Activated T-cell treated with anti-CD3 and anti-CD28 coated beads, Interleukin-2, amount 50 U/mL, for 1 hour (primary cell): ENCODE results near the gene UTP11.

Experiments used
- DNase-seq: peaks from one replicate; pipeline ENCODE4 v3.0.0-alpha.2; 2020

Gene UTP11

GRCh38 chr1:38003261-38004250, 9.0 kb upstream of the UTP11 start:
- no peak for DNase-seq

GRCh38 chr1:38004284-38005108, 8.0 kb upstream of the UTP11 start:
- DNase-seq, result no peak

- DNase-seq, result peak; percentile 56
Measured at GRCh38 chr1:38005195-38006007, 7.1 kb upstream of the UTP11 start, which contains the start of gene FHL3. Gene FHL3 (minus strand): TSS chr1:38005514. CDS start chr1:37999412, 6,102 bp downstream.

- peak; percentile 20 for DNase-seq
Measured at GRCh38 chr1:38006008-38006828, 6.3 kb upstream of the UTP11 start.

- DNase-seq, result peak; percentile 35
Measured at GRCh38 chr1:38009088-38009840, 3.3 kb upstream of the UTP11 start.

- no peak for DNase-seq
Measured at GRCh38 chr1:38009841-38010180, 2.7 kb upstream of the UTP11 start.

- no peak for DNase-seq
Measured at GRCh38 chr1:38013227-38013622, 691 bp downstream of the UTP11 start.

- no peak for DNase-seq
Measured at GRCh38 chr1:38014171-38014570, 1.6 kb downstream of the UTP11 start.

- no peak for DNase-seq
Measured at GRCh38 chr1:38014724-38015424, 2.3 kb downstream of the UTP11 start.

GRCh38 chr1:38015978-38016725, 3.6 kb downstream of the UTP11 start:
- DNase-seq, result no peak

- DNase-seq, result no peak
Measured at GRCh38 chr1:38018864-38019343, 6.4 kb downstream of the UTP11 start.

GRCh38 chr1:38020396-38020795, 7.9 kb downstream of the UTP11 start:
- no peak for DNase-seq

GRCh38 chr1:38021969-38022368, 9.4 kb downstream of the UTP11 start:
- no peak for DNase-seq

- DNase-seq, result no peak
Measured at GRCh38 chr1:38022810-38023209, 10.3 kb downstream of the UTP11 start.

GRCh38 chr1:38025233-38025632, 12.7 kb downstream of the UTP11 start:
- no peak for DNase-seq

- no peak for DNase-seq
Measured at GRCh38 chr1:38025664-38026063, 13.1 kb downstream of the UTP11 start.

GRCh38 chr1:38026592-38027200, 14.2 kb downstream of the UTP11 start:
- peak; percentile 40 for DNase-seq

GRCh38 chr1:38027201-38028104, 14.9 kb downstream of the UTP11 start:
- DNase-seq, result no peak
